ENCODE results near the gene KRT81.
"Not testable (repeated sequence)": the region's sequence is repeated elsewhere in the genome, so short reads cannot be mapped to it uniquely, and the experiment has no call there.

Gene KRT81

DNA sequence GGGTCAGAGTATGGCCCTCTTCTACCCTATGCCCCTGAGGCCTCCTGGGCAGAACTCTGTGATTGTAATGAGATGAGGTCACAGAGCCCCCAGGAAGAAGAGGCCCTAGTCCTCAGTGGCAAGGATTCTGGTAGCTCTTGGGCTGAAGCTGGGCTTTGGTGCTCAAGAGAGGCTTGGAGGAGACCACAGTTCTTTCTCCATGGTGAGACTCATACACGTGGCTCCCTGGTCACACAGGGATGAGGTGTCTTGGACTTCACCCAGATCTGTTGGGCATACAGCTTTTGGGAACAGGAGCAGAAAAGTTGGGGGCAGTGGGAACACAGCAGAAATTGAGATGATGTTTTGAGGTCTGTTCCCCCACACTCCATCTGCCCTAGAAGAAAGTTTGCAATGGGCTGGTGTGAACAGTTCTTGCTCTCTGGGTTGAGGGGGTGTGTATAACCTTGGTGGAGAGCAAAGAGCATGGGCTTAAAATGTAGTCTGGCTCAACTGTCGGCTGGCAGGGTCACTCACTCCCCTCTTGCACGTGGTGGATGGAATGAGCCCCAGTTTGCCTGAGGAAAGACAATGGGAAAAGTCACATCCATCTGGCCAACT is 16.7 kb downstream of the KRT81 start, which contains the start of gene KRT86:
KRT86 (plus strand) TSS at position 125 of the 600 bp plus-strand sequence. CDS start 27,272 bp downstream, outside the sequence.
- no peak for DNase-seq (ENCODE audit: low read depth)

DNA sequence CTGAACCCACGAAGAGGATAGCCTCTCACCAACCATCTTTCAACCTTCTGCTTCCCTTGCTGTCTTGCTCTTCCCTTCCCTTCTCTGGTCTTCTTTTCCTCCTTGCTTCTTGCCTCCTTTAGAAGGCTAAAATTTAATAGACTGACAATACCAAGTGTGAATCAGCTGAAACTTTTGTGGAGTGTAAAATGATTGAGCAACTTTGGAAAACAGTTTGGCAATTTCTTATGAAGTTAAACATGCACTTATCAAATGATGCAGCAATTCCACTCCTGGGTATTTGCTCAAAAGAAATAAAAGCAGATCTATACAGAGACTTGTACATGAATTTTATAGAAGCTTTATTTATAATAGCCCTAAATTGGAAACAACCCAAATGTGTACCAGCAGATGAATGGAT is 20.2 kb downstream of the KRT81 start:
- DNase-seq (ENCODE audit: low read depth), result peak; percentile 24

DNA sequence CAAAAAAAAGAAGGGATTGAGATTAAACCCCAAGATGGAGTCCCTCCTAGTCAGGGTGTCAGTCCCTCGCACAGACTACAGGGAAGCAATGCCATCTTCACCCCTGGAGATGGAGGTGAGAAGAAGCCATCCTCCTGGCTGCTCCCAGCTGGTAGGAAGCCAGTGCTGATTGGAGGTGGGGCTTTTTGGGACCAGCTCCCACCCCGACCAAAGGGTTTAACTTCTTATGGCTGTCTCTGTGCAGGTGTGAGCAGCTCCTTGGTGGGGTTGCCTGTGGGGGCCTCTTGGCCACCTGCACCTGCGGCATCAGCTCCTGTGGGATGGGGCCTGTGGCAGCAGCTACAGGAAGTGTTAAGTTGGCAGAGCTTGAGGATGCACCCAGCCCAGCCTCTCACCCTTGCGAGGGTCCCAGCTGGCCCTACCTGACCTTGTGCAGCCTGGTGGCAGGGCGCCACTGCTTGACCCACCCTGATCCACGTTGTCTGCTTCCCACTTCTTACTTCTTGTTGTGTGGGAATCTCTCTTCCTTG is 20.7 kb downstream of the KRT81 start:
- no peak for DNase-seq (ENCODE audit: low read depth)

DNA sequence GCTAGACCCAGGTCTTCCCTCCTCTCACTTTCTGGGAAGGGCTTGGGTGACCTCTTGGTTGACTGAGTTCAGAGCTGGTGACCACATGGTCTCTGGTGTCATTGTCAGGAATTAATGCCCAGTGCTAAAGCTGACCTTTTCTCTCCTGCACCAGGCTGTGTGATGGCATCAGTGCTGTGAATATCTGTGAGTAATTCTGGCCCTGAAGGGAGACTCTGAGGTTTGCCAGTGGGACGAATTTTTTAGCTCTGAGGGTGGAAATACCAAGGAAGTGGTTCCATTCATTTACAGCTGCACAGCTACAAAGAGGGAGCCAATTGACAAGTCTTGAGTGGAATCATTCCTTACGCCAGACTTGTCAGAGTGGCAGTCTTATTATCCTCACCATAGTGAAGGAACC is 23.1 kb downstream of the KRT81 start:
- peak; percentile 49 for DNase-seq (ENCODE audit: low read depth)

DNA sequence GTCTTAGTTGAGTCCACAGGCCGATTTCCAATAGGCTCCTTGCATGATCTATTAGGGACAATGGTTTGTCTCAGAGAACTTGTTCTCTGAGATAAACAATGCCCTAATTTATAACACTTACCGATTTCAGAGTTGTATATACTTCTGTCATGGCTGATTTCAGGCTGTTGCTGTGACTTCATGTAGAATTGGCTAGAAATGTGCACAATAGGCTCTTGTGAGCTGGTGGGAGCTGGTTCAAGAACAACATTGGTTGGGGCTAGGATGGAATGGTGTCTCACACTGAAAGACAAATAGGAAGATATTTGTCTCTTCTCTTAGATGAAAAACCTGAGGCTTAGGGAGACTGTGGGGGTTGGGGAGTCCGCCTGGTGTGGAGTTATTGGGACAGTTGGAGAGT is 23.6 kb downstream of the KRT81 start:
- no peak for DNase-seq (ENCODE audit: low read depth)

DNA sequence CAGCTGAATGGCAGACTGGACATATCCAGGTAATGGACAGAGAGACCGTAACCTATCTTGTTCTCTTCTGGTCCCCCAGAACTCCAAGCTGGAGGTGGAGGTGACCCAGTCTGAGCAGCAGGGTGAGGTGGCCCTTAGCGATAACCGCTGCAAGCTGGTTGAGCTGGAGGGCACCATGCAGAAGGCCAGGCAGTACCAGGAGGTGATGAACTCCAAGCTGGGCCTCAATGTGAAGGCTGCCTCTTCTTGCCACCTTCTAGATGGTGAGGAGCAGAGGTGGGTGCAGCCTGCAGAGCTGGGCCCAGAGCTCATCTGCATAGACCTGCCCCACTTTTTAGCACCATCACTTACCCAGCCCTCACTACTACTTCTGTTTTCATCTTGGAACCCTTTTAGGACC is 24.1 kb downstream of the KRT81 start:
- DNase-seq (ENCODE audit: low read depth), result no peak

DNA sequence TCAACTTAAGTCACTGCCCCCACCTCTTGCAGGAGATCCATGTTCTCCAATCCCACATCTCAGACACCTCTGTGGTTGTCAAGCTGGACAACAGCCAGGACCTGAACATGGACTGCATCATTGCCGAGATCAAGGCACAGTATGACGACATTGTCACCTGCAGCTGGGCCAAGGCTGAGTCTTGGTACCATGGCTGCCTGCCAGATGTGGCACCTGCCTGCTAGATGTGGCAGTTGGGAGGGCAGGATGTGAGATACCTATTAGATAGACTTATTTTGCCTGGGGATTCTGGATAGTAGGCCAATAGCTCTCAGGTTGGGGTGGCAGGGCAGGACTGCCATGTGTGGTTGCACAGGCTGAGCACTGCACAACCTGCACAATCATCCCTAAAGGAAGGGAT is 24.8 kb downstream of the KRT81 start:
- DNase-seq (ENCODE audit: low read depth), result no peak

DNA sequence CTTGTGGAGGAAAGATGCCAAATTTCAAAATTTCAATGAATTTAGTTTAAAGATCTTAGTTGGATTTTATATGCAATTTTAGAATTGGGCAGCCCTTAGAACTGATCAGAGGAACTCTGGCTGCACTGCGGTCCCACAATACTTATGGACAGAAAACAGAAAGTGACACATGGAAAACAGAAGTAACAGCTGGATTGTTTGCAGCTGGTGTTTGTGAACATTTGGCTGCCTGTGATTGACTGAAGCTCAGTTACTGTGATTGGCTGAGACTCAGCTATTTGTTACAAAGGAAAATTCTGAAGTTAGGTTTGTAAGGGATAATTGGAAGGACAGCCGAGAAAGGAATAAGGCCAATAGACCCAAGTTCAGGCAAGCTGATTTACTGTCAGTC is 26.9 kb downstream of the KRT81 start:
- DNase-seq (ENCODE audit: low read depth), result peak; percentile 42

DNA sequence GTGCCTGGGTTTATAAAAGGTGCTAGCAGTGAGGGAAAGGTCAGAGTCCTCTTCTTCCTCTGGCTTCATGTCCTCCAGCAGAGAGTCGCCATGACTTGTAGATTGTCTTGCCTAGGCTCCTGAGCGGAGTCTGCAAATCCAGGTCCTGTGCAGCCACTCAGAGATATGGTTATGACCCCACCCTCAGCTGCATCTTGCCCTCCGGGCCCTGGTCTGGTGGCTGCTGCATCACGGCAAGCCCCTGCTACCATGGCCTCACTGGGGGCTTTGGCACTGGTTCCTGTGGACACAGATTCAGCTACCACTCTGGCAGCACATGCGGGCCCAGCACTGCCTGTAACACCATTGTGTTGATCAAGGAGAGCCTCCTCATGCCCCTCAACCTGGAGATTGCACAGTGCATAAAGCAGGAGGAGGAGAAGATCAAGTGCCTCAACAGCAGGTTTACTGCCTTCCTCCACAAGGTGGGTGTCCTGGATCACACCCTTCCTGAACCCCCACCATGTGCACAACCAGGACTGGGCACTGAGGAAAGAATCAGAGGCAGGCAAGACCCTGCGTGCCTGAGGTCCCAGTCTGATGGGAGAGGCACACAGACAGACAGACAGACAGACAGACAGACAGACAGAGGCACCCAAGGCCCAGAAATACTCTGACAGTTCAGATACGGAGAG is 27.4 kb downstream of the KRT81 start:
- DNase-seq (ENCODE audit: low read depth), result no peak

DNA sequence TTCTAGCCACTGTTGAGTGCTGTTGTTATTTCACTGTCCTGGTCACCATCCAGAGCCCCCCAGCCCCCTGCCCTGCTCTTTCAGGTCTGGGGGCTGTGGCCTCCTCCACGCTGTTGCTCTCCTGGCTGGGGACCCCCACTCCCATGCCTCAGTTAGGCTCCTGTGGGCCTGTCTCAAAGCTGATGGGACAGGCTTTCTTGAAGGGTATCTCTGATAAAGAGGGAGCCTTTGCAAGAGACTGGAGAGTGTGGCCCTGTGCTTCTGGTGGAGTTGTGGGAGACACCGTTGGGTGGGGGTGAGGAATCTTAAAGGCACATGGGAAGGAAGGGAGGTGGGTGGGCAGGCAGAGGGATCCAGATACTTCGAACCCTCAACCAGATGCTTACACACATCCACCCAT is 29.0 kb downstream of the KRT81 start:
- no peak for DNase-seq (ENCODE audit: low read depth)

DNA sequence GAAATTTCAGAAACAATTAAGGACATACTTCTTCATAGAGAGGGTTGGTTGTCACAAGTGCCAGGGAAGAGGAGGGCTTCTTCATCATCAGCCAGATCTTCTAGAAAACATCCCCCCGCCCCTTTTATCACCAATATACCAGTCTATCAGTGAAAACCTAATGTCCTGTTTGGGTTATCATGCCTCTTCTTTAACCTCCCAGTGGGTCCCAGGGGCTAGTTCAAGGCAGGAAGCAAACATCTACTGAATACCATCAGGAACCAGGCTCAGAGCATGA is 30.2 kb downstream of the KRT81 start:
- no peak for DNase-seq (ENCODE audit: low read depth)

DNA sequence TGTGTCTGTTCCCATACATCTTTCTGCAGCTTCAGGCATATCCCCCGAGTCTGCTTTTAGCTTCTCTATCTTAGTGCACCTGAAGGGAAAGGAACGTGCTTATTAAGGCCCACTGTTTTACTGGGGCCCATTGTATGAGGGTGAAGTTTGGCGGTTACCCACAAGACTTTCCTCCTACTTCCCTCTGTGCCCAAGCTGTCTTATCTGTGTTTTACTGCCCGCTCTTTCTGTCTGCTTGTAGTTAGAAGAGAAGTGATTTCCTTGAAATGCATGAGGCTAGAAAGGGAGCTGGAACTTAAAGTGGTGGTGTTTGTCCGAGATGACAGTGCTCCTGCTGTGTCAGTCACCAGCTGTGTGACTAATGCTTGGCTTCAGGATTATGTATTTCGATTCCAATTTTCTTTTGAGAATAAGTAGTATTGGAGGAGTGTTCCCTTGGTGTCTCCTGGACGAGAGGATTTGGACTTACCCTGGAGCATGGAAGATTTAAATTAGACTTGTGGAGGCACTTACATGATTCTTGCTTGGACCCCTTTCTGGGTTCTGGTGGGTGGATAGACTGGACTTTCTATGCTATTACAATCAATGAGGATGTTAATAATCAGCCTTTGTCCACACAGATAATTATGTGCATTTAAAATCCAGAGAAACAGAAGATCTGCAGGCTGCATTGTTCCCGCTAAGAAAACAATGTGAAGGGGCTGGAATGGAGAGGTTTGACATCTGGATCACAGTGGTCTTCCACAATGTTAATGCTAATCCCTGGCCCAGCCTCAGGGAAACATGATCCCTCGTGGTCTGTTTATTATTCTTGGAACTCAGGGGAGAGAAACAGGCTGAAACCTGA is 30.8 kb downstream of the KRT81 start:
- peak; percentile 44 for DNase-seq (ENCODE audit: low read depth)

DNA sequence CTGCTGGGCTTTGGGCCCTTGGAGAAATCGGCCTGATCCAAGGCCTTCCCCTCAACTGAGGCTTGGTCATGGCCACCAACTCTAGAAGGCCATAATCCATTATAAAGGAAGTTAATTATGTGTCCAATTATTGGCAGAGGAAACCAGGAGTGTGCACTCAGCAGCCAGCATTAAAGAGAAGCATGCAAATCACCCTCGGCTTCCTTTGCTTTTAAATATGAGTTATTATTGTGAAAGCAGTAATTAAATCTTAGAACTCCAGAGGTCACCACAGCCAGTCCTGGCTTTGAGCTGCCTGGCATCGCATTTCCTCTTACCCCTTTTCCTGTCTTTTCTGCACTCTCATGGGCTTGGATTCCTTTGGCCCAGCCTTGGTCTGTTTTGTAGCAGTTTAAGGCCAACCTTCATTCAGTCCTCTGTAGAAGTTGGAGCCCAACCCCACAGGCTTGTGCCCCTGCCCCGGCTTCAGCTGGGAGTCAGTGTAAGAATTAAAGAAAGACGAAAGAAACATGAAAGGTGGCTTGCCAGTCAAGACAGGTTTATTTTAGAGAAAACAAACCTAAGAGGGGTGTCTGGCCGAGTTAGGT is 31.6 kb downstream of the KRT81 start:
- DNase-seq (ENCODE audit: low read depth), result peak; percentile 76

DNA sequence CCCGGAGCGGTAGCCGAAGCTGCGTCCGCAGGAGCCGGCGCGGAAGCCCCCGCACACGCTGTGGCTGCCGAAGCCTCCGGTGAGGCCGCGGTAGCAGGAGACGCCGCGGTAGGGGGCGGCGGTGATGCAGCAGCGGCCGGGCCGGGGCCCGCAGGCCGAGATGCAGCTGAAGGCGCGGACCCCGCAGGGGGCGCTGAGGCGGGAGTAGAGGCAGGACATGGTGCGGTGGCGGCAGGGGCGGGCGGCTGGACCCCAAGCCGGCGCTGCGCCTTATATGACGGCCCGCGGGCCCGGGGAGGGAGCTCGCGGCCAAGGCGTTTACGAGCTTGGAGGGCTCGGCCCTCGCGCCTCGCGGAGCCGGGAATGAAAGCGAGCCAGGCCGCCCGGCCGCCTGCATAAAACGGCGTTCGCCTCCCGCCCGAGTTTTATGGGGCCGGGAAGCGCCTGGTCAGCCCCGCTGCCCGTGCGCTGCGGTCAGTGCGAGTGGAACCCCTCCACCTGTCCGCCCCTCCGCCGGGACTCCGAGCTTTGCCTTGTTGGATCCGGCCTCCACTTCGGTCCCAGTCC is 32.9 kb downstream of the KRT81 start:
- DNase-seq (ENCODE audit: low read depth), result peak; percentile 25

DNA sequence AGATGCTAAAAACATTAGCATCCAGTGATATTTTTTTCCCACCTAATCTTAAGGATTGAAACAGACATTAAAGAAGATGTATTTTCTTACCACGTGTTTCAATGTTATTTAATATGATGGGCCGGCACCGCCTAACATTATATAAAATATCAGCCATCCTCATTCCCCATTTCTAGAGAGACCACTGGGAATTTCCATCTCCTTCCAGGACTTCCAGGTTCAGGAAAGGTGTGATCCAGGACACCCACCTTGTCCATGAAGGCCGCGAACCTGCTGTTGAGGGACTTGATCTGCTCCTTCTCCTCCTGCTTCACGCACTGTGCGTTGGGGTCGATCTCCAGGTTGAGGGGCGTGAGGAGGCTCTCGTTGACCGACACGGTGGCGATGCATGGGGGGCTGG is 33.4 kb downstream of the KRT81 start:
- not testable (repeated sequence) for DNase-seq (ENCODE audit: low read depth)

DNA sequence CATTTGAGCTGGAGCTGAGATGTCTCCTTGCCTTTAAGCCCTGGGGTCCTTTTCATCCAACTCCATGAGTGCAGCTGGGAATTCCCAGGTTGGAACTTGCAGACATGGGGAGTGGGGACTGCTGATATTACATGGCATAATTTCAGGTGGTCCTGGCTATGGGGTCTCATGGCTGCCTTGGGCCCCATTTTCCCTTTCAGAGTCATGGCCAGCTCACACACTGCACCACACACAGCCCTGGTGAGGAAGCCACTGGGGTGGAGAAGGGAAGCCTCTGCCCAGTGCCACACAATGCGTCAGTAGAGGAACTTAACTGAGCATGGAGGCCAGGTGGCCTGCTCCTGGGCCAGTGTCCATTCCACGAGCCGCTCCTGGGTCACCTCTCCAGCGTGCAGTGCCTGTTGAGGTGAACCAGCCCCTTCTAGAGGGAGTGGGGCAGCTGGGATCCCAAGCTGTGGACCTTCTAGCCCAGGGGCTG is 34.2 kb downstream of the KRT81 start:
- DNase-seq (ENCODE audit: low read depth), result no peak

DNA sequence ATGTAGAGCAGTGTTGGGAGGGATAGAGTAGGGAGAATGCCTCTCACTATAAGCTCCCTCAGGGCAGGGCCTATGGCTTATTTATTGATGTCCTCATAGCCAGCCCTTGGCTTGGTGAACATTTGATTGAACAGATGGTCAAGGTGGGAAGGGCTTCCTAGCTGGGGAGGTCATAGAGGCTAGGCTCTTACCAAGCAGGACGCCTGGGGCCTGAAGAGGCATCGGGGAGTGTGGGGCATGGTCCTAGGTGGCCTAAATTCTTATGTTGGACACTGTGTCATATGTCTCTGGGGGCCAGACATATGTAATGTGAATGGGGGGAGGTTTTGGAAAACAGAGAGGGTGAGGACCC is 34.8 kb downstream of the KRT81 start:
- DNase-seq (ENCODE audit: low read depth), result no peak

DNA sequence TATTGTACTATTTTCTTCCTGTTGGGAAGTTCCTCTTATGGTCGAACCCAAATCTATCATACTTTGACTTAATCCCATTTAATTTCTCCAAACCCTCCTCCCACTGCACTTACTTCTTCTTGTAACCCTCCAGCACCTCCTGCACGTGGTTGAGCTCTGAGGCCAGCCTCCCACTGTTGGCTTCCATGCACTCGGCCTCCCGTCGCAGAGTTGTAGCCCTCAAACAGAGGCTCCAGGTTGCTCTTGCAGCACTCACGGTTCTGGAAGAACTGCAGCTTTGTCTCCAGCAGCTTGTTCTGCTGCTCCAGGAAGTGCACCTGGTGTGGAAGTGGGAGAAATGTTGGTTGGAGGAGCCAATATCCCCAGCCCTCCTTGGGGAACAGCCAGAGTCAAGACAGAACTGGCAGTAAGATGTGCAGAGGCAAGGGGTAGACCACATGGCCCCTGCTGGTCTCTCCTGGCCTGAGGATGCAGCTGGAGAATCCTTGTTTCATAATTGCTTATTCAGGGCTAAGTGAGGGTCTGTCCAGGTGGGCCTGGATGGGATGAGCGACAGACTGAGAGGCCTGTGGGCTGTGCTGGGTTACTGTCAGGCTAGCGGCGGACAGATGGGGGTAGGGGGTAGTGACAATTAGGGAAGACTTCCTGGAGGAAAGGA is 35.3 kb downstream of the KRT81 start:
- no peak for DNase-seq (ENCODE audit: low read depth)

DNA sequence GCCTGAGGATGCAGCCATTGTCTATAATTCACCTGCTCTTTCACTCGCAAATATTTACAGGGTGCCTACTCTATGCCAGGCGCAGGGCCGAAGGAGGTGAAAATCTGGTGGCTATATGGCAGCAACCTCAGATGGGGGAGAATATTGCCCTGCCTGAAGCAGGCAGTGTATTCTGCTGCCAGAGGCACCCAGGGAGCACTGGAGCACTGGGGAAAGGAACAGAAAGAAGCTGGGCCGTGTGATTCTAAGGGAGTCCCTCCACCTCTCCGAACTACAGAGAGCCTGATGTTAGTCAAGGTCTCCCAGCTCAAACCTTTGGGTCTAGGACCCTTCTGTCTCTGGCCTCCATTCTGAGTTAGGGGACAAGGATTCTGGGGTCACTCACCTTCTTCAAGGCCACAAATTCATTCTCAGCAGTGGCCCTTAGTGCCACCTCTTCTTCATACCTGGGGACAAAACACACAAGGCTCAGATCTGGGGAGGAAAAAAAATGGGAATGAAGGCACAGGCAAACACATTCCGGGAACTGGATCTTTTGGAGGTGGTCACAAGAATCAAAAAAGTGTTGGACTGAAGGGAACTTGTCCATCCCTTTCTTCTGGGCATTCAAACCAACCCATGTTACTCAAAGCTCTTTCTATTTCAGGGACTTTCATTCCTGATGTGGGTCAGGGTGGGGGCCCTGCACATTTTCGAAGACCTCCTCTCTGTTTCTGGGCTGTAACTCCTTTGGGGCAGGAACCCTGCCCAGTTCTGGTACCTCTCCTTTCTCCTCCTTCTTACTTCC is 36.2 kb downstream of the KRT81 start:
- DNase-seq (ENCODE audit: low read depth), result no peak

DNA sequence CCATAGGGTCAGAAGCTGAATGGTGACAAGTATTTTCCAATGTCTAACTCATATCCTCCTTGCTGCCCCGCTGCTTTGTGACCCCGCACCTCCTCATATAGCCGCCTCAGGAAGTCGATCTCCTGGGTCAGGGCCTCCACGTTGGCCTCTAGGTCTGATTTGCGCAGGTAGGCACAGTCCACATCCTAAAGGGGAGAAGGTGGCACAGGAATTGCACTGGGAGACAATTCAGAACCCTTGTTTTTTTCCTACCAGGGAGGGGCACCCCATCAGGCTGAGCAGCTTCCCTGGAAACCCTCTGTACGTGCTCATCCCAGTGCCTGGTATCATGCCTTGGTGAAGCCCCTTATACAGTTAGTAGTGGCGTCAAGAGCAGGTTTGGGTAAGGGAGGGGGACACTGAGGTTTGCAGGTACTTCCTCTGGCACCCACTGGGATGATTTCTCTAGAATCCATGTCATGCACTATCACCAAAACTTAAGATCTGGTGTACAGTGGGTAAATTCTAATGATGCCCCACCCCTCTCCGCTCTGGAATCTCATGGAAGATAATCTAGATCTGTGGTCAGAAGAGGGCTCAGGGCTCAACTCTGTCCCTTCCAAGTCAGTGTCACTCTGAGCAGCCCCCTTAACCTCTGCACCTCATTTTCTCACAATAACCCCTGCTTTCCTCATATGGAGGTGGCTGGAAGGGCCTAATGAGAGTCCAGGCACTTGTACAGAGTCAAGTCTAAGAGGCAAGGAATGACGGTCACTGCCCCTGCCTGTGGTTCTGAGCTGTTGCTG is 37.0 kb downstream of the KRT81 start:
- no peak for DNase-seq (ENCODE audit: low read depth)
